K562 (cell line): ENCODE measurements around the gene EFEMP2. TPM values are rescaled to one million over a fixed set of nuclear protein-coding genes. Genes with fewer than 3 reads are reported as not detected.

Experiments used
- CC2D1A ChIP-seq: fragments of 450-650 bp; IDR thresholded peaks from 2 replicates; pipeline ENCODE4 v1.6.1; 2017; ENCODE audit warnings: mild to moderate bottlenecking
- FOXK2 ChIP-seq, 2 experiments: fragments of 450-650 bp; IDR thresholded peaks in 1 of 2; conservative IDR thresholded peaks in 1 of 2; 2 replicates each; pipeline ENCODE4 v1.6.1; 2016; ENCODE audit warnings: low read depth in 2 of 2, mild to moderate bottlenecking in 1 of 2
- TAF7 ChIP-seq: fragments of 450-650 bp; IDR thresholded peaks from 2 replicates; pipeline ENCODE4 v1.6.1; 2016; ENCODE audit warnings: missing genetic modification characterization, missing compliant biosample characterization
- polyA plus RNA-seq, 8 experiments: library from polyadenylated mRNA; depleted of rRNA in 4 of 8; stranded (reverse) in 5 of 8; unstranded in 3 of 8; fragments of >200 nt; fragmentation: Nextera tagmentation in 2 of 8; fragmentation: Illumina TruSeq in 1 of 8; extraction: Ambion mirVana in 2 of 8; extraction: Trizol in 1 of 8; gene quantifications; 2 replicates each; pipeline versions ENCODE4 v1.2.1 to v1.2.3, GENCODE V29; 2011 to 2014; ENCODE audit warnings: inconsistent platforms in 1 of 8, missing spikeins in 1 of 8
- total RNA-seq, 7 experiments: library from RNA; depleted of rRNA in 6 of 7; stranded (reverse); fragments of >200 nt in 6 of 7; fragmentation: Illumina TruSeq in 2 of 7; extraction: Trizol in 2 of 7; gene quantifications; 2 replicates each; pipeline versions ENCODE4 v1.2.1 to v1.2.3, GENCODE V29; 2011 to 2021; ENCODE audit warnings: low replicate concordance in 1 of 7
- TF ChIP-seq, protein P1 (sequence below): fragments of 450-650 bp; formaldehyde crosslinking; IDR thresholded peaks from 2 replicates; pipeline ENCODE4 v1.4.0; 2020; ENCODE audit warnings: mild to moderate bottlenecking, moderate library complexity
- TF ChIP-seq, protein P2 (sequence below): IDR thresholded peaks from 3 replicates; pipeline ENCODE4 v1.6.1; 2011; ENCODE audit warnings: borderline replicate concordance, mild to moderate bottlenecking, moderate library complexity; ENCODE audit not compliant: insufficient read length; ENCODE audit errors: extremely low read depth
- TF ChIP-seq, protein P3 (sequence below): fragments of 450-650 bp; IDR thresholded peaks from 2 replicates; pipeline ENCODE4 v1.6.1; 2016; ENCODE audit warnings: mild to moderate bottlenecking, moderate library complexity
- TF ChIP-seq, protein P4 (sequence below): fragments of 450-650 bp; IDR thresholded peaks from 2 replicates; pipeline ENCODE4 v1.6.1; 2016; ENCODE audit warnings: borderline replicate concordance

The EFEMP2 gene
- total and polyA plus RNA-seq, 9 of the 15 experiments (the other 6 are each of a cell fraction or from before 2014, with no cell fraction given) = 0.07 to 2.9 (median 0.69) TPM; not detected in 1

DNA sequence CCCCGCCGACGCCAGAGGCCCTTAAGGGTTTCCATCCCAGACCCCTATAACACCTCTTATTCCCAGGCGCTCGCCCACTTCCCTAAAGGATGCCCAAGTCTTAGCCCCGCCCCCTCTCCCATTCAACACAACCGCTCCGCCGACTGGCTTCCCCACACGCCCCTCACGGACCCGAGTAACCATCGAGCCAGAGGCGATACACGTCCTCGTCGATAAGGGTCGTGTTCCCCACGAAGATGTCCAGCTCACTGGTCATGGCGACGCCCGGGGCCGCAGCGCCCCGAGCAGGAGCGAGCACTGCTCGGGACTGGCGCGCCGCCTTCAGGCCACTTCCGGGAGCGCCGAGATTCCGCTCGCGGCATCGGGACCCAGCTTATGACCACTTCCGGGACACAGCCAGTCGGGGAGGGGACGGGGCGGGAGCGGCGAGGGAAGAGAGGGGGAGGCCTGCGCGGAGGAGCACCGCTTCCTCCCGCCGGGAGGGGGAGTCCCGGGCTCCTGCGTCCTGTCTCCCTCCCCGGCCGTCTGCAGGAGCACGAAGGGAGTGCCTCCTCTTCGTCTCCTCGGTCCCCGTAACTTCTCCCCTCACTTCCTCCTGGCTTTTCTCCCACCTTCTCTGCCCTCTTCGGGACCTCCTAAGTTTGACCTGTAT is 15.7 kb upstream of the EFEMP2 start, which contains the start of gene FIBP (continued):
- TF ChIP-seq, protein P1, sequence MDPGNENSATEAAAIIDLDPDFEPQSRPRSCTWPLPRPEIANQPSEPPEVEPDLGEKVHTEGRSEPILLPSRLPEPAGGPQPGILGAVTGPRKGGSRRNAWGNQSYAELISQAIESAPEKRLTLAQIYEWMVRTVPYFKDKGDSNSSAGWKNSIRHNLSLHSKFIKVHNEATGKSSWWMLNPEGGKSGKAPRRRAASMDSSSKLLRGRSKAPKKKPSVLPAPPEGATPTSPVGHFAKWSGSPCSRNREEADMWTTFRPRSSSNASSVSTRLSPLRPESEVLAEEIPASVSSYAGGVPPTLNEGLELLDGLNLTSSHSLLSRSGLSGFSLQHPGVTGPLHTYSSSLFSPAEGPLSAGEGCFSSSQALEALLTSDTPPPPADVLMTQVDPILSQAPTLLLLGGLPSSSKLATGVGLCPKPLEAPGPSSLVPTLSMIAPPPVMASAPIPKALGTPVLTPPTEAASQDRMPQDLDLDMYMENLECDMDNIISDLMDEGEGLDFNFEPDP = no peak
- TF ChIP-seq, protein P2, sequence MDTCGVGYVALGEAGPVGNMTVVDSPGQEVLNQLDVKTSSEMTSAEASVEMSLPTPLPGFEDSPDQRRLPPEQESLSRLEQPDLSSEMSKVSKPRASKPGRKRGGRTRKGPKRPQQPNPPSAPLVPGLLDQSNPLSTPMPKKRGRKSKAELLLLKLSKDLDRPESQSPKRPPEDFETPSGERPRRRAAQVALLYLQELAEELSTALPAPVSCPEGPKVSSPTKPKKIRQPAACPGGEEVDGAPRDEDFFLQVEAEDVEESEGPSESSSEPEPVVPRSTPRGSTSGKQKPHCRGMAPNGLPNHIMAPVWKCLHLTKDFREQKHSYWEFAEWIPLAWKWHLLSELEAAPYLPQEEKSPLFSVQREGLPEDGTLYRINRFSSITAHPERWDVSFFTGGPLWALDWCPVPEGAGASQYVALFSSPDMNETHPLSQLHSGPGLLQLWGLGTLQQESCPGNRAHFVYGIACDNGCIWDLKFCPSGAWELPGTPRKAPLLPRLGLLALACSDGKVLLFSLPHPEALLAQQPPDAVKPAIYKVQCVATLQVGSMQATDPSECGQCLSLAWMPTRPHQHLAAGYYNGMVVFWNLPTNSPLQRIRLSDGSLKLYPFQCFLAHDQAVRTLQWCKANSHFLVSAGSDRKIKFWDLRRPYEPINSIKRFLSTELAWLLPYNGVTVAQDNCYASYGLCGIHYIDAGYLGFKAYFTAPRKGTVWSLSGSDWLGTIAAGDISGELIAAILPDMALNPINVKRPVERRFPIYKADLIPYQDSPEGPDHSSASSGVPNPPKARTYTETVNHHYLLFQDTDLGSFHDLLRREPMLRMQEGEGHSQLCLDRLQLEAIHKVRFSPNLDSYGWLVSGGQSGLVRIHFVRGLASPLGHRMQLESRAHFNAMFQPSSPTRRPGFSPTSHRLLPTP = no peak
- TF ChIP-seq FOXK2 (conservative IDR thresholded peaks at IDR 0.05 in 1 of 2, IDR thresholded peaks at IDR 0.05 in 1 of 2; ENCODE audit: low read depth in 2 of 2) (peak; percentile 91), CC2D1A (no peak), TAF7 (tag) (no peak)
- TF ChIP-seq, protein P3, sequence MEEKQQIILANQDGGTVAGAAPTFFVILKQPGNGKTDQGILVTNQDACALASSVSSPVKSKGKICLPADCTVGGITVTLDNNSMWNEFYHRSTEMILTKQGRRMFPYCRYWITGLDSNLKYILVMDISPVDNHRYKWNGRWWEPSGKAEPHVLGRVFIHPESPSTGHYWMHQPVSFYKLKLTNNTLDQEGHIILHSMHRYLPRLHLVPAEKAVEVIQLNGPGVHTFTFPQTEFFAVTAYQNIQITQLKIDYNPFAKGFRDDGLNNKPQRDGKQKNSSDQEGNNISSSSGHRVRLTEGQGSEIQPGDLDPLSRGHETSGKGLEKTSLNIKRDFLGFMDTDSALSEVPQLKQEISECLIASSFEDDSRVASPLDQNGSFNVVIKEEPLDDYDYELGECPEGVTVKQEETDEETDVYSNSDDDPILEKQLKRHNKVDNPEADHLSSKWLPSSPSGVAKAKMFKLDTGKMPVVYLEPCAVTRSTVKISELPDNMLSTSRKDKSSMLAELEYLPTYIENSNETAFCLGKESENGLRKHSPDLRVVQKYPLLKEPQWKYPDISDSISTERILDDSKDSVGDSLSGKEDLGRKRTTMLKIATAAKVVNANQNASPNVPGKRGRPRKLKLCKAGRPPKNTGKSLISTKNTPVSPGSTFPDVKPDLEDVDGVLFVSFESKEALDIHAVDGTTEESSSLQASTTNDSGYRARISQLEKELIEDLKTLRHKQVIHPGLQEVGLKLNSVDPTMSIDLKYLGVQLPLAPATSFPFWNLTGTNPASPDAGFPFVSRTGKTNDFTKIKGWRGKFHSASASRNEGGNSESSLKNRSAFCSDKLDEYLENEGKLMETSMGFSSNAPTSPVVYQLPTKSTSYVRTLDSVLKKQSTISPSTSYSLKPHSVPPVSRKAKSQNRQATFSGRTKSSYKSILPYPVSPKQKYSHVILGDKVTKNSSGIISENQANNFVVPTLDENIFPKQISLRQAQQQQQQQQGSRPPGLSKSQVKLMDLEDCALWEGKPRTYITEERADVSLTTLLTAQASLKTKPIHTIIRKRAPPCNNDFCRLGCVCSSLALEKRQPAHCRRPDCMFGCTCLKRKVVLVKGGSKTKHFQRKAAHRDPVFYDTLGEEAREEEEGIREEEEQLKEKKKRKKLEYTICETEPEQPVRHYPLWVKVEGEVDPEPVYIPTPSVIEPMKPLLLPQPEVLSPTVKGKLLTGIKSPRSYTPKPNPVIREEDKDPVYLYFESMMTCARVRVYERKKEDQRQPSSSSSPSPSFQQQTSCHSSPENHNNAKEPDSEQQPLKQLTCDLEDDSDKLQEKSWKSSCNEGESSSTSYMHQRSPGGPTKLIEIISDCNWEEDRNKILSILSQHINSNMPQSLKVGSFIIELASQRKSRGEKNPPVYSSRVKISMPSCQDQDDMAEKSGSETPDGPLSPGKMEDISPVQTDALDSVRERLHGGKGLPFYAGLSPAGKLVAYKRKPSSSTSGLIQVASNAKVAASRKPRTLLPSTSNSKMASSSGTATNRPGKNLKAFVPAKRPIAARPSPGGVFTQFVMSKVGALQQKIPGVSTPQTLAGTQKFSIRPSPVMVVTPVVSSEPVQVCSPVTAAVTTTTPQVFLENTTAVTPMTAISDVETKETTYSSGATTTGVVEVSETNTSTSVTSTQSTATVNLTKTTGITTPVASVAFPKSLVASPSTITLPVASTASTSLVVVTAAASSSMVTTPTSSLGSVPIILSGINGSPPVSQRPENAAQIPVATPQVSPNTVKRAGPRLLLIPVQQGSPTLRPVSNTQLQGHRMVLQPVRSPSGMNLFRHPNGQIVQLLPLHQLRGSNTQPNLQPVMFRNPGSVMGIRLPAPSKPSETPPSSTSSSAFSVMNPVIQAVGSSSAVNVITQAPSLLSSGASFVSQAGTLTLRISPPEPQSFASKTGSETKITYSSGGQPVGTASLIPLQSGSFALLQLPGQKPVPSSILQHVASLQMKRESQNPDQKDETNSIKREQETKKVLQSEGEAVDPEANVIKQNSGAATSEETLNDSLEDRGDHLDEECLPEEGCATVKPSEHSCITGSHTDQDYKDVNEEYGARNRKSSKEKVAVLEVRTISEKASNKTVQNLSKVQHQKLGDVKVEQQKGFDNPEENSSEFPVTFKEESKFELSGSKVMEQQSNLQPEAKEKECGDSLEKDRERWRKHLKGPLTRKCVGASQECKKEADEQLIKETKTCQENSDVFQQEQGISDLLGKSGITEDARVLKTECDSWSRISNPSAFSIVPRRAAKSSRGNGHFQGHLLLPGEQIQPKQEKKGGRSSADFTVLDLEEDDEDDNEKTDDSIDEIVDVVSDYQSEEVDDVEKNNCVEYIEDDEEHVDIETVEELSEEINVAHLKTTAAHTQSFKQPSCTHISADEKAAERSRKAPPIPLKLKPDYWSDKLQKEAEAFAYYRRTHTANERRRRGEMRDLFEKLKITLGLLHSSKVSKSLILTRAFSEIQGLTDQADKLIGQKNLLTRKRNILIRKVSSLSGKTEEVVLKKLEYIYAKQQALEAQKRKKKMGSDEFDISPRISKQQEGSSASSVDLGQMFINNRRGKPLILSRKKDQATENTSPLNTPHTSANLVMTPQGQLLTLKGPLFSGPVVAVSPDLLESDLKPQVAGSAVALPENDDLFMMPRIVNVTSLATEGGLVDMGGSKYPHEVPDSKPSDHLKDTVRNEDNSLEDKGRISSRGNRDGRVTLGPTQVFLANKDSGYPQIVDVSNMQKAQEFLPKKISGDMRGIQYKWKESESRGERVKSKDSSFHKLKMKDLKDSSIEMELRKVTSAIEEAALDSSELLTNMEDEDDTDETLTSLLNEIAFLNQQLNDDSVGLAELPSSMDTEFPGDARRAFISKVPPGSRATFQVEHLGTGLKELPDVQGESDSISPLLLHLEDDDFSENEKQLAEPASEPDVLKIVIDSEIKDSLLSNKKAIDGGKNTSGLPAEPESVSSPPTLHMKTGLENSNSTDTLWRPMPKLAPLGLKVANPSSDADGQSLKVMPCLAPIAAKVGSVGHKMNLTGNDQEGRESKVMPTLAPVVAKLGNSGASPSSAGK = peak; percentile 85
- TF ChIP-seq, protein P4, sequence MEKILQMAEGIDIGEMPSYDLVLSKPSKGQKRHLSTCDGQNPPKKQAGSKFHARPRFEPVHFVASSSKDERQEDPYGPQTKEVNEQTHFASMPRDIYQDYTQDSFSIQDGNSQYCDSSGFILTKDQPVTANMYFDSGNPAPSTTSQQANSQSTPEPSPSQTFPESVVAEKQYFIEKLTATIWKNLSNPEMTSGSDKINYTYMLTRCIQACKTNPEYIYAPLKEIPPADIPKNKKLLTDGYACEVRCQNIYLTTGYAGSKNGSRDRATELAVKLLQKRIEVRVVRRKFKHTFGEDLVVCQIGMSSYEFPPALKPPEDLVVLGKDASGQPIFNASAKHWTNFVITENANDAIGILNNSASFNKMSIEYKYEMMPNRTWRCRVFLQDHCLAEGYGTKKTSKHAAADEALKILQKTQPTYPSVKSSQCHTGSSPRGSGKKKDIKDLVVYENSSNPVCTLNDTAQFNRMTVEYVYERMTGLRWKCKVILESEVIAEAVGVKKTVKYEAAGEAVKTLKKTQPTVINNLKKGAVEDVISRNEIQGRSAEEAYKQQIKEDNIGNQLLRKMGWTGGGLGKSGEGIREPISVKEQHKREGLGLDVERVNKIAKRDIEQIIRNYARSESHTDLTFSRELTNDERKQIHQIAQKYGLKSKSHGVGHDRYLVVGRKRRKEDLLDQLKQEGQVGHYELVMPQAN = peak; percentile 68; the same call in 1 of the 2 replicates
